ENCODE measurements around the gene SUDS3. TPM values are rescaled to one million over a fixed set of nuclear protein-coding genes. Genes with fewer than 3 reads are reported as not detected.

SUDS3 gene
- total and polyA plus RNA-seq, 12 donors, result 13.3 to 75.3 (median 27.5) TPM

DNA sequence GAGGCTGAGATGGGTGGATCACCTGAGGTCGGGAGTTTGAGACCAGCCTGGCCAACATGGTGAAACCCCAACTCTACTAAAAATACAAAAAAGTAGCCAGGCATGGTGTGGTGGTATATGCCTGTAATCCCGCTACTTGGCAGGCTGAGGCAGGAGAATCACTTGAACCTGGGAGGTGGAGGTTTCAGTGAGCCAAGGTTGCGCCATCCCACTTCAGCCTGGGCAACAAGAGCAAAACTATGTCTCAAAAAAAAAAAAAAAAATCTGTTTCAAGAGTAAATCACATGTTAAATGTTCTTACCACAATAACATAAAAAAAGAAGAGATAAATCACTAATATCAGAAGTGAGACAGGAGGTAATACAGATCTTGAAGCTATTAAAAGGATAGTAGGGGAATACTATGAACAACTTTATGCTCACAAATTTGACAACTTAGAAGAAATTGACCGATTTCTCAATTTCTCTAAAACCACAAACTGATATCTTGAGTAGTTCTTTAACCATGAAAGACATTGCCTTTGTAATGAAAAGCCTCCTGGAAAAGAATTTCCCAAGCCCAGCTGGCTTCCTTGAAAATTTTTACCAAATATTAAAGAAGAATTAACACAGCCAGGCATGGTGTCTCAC lies 41.3 kb upstream of the SUDS3 start:
- no peaks in the 10 kb centered on the region for H3K27me3 ChIP-seq
- no peak for TF ChIP-seq POLR2A (IDR thresholded peaks at IDR 0.05)
- TF ChIP-seq, protein P1, sequence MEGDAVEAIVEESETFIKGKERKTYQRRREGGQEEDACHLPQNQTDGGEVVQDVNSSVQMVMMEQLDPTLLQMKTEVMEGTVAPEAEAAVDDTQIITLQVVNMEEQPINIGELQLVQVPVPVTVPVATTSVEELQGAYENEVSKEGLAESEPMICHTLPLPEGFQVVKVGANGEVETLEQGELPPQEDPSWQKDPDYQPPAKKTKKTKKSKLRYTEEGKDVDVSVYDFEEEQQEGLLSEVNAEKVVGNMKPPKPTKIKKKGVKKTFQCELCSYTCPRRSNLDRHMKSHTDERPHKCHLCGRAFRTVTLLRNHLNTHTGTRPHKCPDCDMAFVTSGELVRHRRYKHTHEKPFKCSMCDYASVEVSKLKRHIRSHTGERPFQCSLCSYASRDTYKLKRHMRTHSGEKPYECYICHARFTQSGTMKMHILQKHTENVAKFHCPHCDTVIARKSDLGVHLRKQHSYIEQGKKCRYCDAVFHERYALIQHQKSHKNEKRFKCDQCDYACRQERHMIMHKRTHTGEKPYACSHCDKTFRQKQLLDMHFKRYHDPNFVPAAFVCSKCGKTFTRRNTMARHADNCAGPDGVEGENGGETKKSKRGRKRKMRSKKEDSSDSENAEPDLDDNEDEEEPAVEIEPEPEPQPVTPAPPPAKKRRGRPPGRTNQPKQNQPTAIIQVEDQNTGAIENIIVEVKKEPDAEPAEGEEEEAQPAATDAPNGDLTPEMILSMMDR (IDR thresholded peaks at IDR 0.05), result no peak
- H3K27ac ChIP-seq, result no peak overlapping the region
- intact Hi-C loops (cut with DNase I), result no loop called here
- no peak overlapping the region for H3K4me3 ChIP-seq
- H3K36me3 ChIP-seq (replicated peaks in 1 of 2), result no peaks in the 10 kb centered on the region
- peak in 1 of 7 donors; percentile 19 for DNase-seq
- H3K9me3 ChIP-seq (replicated peaks in 1 of 3), result no peaks in the 10 kb centered on the region
- WGBS, 4 donors, result 82 to 97% (median 88%) methylated on average over 4 of the region's 4 CpGs
- peaks cover 0 to 10% of the 10 kb centered on the region in 2 donors for H3K4me1 ChIP-seq (replicated peaks in 1 of 2)

DNA sequence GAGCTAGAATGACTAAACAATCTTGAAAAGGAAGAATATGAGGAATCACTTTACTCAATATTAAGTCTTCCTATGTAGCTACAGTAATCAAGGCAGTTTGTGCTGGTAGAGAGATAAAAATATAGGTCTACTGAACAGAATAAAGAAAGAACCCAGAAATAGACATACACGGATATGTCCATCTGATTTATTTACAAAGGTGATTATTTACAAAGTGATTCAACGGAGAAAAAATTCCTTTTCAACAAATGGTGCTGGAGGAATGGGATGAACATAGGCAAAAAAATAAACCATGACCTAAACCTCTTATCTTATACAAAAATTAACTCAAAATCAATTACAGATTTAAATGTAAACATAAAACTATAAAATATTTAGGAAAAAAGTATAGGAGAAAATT lies 40.2 kb upstream of the SUDS3 start:
- no peaks in the 10 kb centered on the region for H3K27me3 ChIP-seq
- TF ChIP-seq, protein P1 (IDR thresholded peaks at IDR 0.05), result no peak
- no peak for TF ChIP-seq POLR2A (IDR thresholded peaks at IDR 0.05)
- no peaks in the 10 kb centered on the region for H3K36me3 ChIP-seq (replicated peaks in 1 of 2)
- no peak overlapping the region for H3K4me3 ChIP-seq
- H3K27ac ChIP-seq, result no peak overlapping the region
- no peak for DNase-seq
- no peaks in the 10 kb centered on the region for H3K4me1 ChIP-seq (replicated peaks in 1 of 2)
- no peaks in the 10 kb centered on the region for H3K9me3 ChIP-seq (replicated peaks in 1 of 3)
- 87 to 91% (median 90%) methylated on average over 2 of the region's 2 CpGs for WGBS, 4 donors
- intact Hi-C loops (cut with DNase I), result no loop called here

DNA sequence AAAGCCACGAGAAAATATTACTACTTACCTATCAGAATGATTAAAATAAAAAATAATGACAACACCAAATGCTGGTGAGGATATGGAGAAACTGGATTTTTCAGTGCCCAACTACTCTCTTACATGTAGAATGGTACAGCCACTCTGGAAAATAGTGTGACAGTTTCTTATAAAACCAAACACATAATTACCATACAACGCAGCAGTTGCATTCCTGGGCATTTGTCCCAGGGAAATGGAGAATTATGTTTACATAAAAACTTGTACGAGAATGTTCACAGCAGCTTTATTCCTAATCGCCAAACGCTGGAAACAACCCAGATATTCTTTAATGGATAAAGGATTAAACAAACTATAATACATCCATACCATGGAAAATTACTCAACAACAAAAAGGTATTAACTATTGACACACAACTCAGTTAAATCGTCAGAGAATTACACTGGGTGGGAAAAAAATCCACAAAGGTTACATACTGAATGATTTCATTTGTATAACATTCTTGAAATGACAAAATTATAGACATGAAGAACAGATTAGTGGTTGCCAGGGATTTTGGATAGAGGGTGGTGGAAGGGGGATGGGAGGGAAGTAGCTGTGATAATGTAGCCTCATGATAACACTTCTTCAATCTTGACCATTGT lies 39.0 kb upstream of the SUDS3 start:
- no peaks in the 10 kb centered on the region for H3K4me1 ChIP-seq (replicated peaks in 1 of 2)
- TF ChIP-seq, protein P1 (IDR thresholded peaks at IDR 0.05), result no peak
- TF ChIP-seq POLR2A (IDR thresholded peaks at IDR 0.05), result no peak
- H3K27ac ChIP-seq, result no peak overlapping the region
- H3K36me3 ChIP-seq (replicated peaks in 1 of 2), result no peaks in the 10 kb centered on the region
- no peaks in the 10 kb centered on the region for H3K27me3 ChIP-seq
- H3K9me3 ChIP-seq (replicated peaks in 1 of 3), result no peaks in the 10 kb centered on the region
- intact Hi-C loops (cut with DNase I), result no loop called here
- 80 to 90% (median 87%) methylated on average over 6 of the region's 6 CpGs for WGBS, 4 donors
- no peak overlapping the region for H3K4me3 ChIP-seq
- DNase-seq, result no peak

DNA sequence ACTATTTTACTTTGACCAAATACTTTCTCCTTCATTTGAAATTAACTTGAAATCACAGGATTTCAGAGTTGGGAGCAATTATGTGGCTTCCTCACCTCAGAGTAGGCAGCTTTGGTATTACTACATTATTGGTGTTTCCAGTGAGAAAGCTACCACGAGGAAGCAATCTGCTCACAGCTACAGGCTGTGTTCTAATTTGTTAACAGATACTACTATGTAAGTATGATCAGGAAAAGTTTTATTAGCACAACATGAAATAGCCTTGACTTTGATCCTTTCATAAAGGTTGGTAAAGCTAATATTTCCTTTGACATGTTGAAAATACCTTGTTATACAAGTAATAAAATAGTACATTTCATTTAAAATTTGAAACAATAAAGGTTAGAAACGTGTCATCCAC lies 34.3 kb upstream of the SUDS3 start:
- TF ChIP-seq POLR2A (IDR thresholded peaks at IDR 0.05), result no peak
- TF ChIP-seq, protein P1 (IDR thresholded peaks at IDR 0.05), result no peak
- H3K27ac ChIP-seq, result no peak overlapping the region
- intact Hi-C loops (cut with DNase I), result no loop called here
- H3K4me1 ChIP-seq (replicated peaks in 1 of 2), result peaks cover 0 to 6% of the 10 kb centered on the region in 2 donors
- no peak for DNase-seq
- H3K4me3 ChIP-seq, result no peak overlapping the region
- no peaks in the 10 kb centered on the region for H3K9me3 ChIP-seq (replicated peaks in 1 of 3)
- no peaks in the 10 kb centered on the region for H3K27me3 ChIP-seq
- no peaks in the 10 kb centered on the region for H3K36me3 ChIP-seq (replicated peaks in 1 of 2)
- 53 to 68% (median 61%) methylated on average over 2 of the region's 2 CpGs for WGBS, 4 donors

Measured in adrenal gland (tissue), 12 donors.